ENCODE data around the gene HMGCLL1.

DNA sequence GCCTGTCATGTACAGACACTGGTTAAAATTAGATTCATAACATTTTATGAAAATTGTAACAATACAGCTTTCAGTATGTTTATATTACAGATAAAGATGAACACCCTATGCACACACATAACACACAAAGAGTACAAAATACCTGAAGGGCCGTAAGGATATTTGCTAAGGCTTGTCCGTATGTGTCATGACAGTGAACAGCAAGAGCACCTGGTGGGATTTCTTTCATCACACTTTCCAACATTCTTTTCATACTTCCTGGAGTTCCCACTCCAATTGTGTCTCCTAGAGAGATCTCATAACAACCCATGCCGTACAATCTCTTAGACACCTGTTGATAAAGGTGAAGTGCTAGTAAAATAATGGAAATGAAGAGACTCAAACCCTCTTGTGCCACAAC, 83.7 kb downstream of the HMGCLL1 start:
- TF ChIP-seq POLR2A (IDR thresholded peaks at IDR 0.05; ENCODE audit: low read length) (no peak), GATA1 (IDR thresholded peaks at IDR 0.05; ENCODE audit: low read depth, low read length) (no peak)

All from erythroblast (primary cell).